ENCODE measurements around the gene PRKG2.
"Not testable (repeated sequence)": the region's sequence is repeated elsewhere in the genome, so short reads cannot be mapped to it uniquely, and the experiment has no call there.

Gene PRKG2

GRCh38 chr4:81164126-81164525 is 50.9 kb downstream of the PRKG2 start:
- no peak for DNase-seq
- TF ChIP-seq POLR2A (IDR thresholded peaks at IDR 0.05; ENCODE audit: low read length) (no peak), GATA1 (IDR thresholded peaks at IDR 0.05; ENCODE audit: low read depth, low read length) (no peak)

- DNase-seq = no peak
- TF ChIP-seq POLR2A (IDR thresholded peaks at IDR 0.05; ENCODE audit: low read length) = no peak
- no peak for TF ChIP-seq GATA1 (IDR thresholded peaks at IDR 0.05; ENCODE audit: low read depth, low read length)
Observed at GRCh38 chr4:81162752-81163458, 52.1 kb downstream of the PRKG2 start.

GRCh38 chr4:81153714-81154323 is 61.2 kb downstream of the PRKG2 start:
- not testable (repeated sequence) for DNase-seq

GRCh38 chr4:81152839-81153713 is 61.9 kb downstream of the PRKG2 start:
- no peak for TF ChIP-seq GATA1 (IDR thresholded peaks at IDR 0.05; ENCODE audit: low read depth, low read length)
- TF ChIP-seq POLR2A (IDR thresholded peaks at IDR 0.05; ENCODE audit: low read length) = no peak
- no peak for DNase-seq

- TF ChIP-seq GATA1 (IDR thresholded peaks at IDR 0.05; ENCODE audit: low read depth, low read length) (no peak), POLR2A (IDR thresholded peaks at IDR 0.05; ENCODE audit: low read length) (no peak)
- no peak for DNase-seq
Observed at GRCh38 chr4:81149976-81150375, 65.0 kb downstream of the PRKG2 start.

GRCh38 chr4:81148576-81148975 is 66.4 kb downstream of the PRKG2 start:
- no peak for DNase-seq
- no peak for TF ChIP-seq GATA1 (IDR thresholded peaks at IDR 0.05; ENCODE audit: low read depth, low read length)
- no peak for TF ChIP-seq POLR2A (IDR thresholded peaks at IDR 0.05; ENCODE audit: low read length)

- TF ChIP-seq GATA1 (IDR thresholded peaks at IDR 0.05; ENCODE audit: low read depth, low read length) (no peak), POLR2A (IDR thresholded peaks at IDR 0.05; ENCODE audit: low read length) (no peak)
- no peak for DNase-seq
Observed at GRCh38 chr4:81146466-81146865, 68.6 kb downstream of the PRKG2 start.

GRCh38 chr4:81143183-81143582 is 71.8 kb downstream of the PRKG2 start:
- DNase-seq = no peak
- no peak for TF ChIP-seq POLR2A (IDR thresholded peaks at IDR 0.05; ENCODE audit: low read length)
- no peak for TF ChIP-seq GATA1 (IDR thresholded peaks at IDR 0.05; ENCODE audit: low read depth, low read length)

GRCh38 chr4:81142744-81143143 is 72.3 kb downstream of the PRKG2 start:
- TF ChIP-seq POLR2A (IDR thresholded peaks at IDR 0.05; ENCODE audit: low read length) (no peak), GATA1 (IDR thresholded peaks at IDR 0.05; ENCODE audit: low read depth, low read length) (no peak)
- no peak for DNase-seq

GRCh38 chr4:81137894-81138293 is 77.1 kb downstream of the PRKG2 start:
- no peak for TF ChIP-seq POLR2A (IDR thresholded peaks at IDR 0.05; ENCODE audit: low read length)
- TF ChIP-seq GATA1 (IDR thresholded peaks at IDR 0.05; ENCODE audit: low read depth, low read length) = no peak
- no peak for DNase-seq

GRCh38 chr4:81137446-81137845 is 77.6 kb downstream of the PRKG2 start:
- no peak for TF ChIP-seq POLR2A (IDR thresholded peaks at IDR 0.05; ENCODE audit: low read length)
- no peak for TF ChIP-seq GATA1 (IDR thresholded peaks at IDR 0.05; ENCODE audit: low read depth, low read length)
- DNase-seq = no peak

- no peak for DNase-seq
- no peak for TF ChIP-seq GATA1 (IDR thresholded peaks at IDR 0.05; ENCODE audit: low read depth, low read length)
- no peak for TF ChIP-seq POLR2A (IDR thresholded peaks at IDR 0.05; ENCODE audit: low read length)
Observed at GRCh38 chr4:81136161-81136905, 78.7 kb downstream of the PRKG2 start.

- TF ChIP-seq GATA1 (IDR thresholded peaks at IDR 0.05; ENCODE audit: low read depth, low read length) (no peak), POLR2A (IDR thresholded peaks at IDR 0.05; ENCODE audit: low read length) (no peak)
- no peak for DNase-seq
Observed at GRCh38 chr4:81135501-81135900, 79.5 kb downstream of the PRKG2 start.

GRCh38 chr4:81131563-81131962 is 83.5 kb downstream of the PRKG2 start:
- TF ChIP-seq POLR2A (IDR thresholded peaks at IDR 0.05; ENCODE audit: low read length) (no peak), GATA1 (IDR thresholded peaks at IDR 0.05; ENCODE audit: low read depth, low read length) (no peak)
- DNase-seq = no peak
